H9 (cell line): Measurements from ENCODE around the gene SHTN1. TPM values are rescaled to one million over a fixed set of nuclear protein-coding genes. Genes with fewer than 3 reads are reported as not detected.

ENCODE experiments used
- DNase-seq: peaks from one replicate; pipeline ENCODE4 v3.0.0-alpha.2; 2017
- H2AFZ ChIP-seq: one replicate; pipeline ENCODE4 v1.6.1; 2013; ENCODE audit warnings: mild to moderate bottlenecking, low read length, control low read depth, moderate library complexity
- H2AK5ac ChIP-seq: 2 replicates; pipeline ENCODE4 v1.6.1; 2013; ENCODE audit warnings: low read length, control low read depth, mixed read lengths; ENCODE audit not compliant: insufficient read length
- H2BK120ac ChIP-seq: one replicate; pipeline ENCODE4 v1.6.1; 2013; ENCODE audit warnings: low read depth, mild to moderate bottlenecking, low read length, control low read depth, inconsistent platforms; ENCODE audit not compliant: poor library complexity, severe bottlenecking
- H2BK12ac ChIP-seq: 2 replicates; pipeline ENCODE4 v1.6.1; 2013; ENCODE audit warnings: low read length, control low read depth, mixed read lengths, low read depth; ENCODE audit not compliant: insufficient read length
- H2BK15ac ChIP-seq: 2 replicates; pipeline ENCODE4 v1.6.1; 2013; ENCODE audit warnings: low read depth, low read length, control low read depth
- H2BK20ac ChIP-seq: one replicate; pipeline ENCODE4 v1.6.1; 2013; ENCODE audit warnings: low read depth, mild to moderate bottlenecking, low read length, control low read depth, inconsistent platforms; ENCODE audit not compliant: poor library complexity, severe bottlenecking
- H2BK5ac ChIP-seq: 2 replicates; pipeline ENCODE4 v1.6.1; 2013; ENCODE audit warnings: low read length, control low read depth, mixed read lengths; ENCODE audit not compliant: insufficient read length
- H3K14ac ChIP-seq: 2 replicates; pipeline ENCODE4 v1.6.1; 2013; ENCODE audit warnings: low read length, control low read depth; ENCODE audit not compliant: insufficient read depth
- H3K18ac ChIP-seq: 2 replicates; pipeline ENCODE4 v1.6.1; 2013; ENCODE audit warnings: low read depth, mild to moderate bottlenecking, mixed read lengths, low read length, control low read depth; ENCODE audit not compliant: insufficient read length
- H3K23ac ChIP-seq: 2 replicates; pipeline ENCODE4 v1.6.1; 2013; ENCODE audit warnings: low read length, control low read depth, mixed read lengths, low read depth; ENCODE audit not compliant: insufficient read length
- H3K23me2 ChIP-seq: 2 replicates; pipeline ENCODE4 v1.6.1; 2013; ENCODE audit warnings: low read depth, mild to moderate bottlenecking, mixed read lengths, low read length, control low read depth; ENCODE audit not compliant: insufficient read length, poor library complexity, severe bottlenecking
- H3K27ac ChIP-seq: 2 replicates; pipeline ENCODE4 v1.5.1; 2013; ENCODE audit warnings: low read length, control low read depth, mixed read lengths, low read depth; ENCODE audit not compliant: insufficient read length
- H3K27me3 ChIP-seq: 2 replicates; pipeline ENCODE4 v1.6.1; 2013; ENCODE audit warnings: low read length, control low read depth, inconsistent platforms; ENCODE audit not compliant: insufficient read depth
- H3K4ac ChIP-seq: 2 replicates; pipeline ENCODE4 v1.6.1; 2013; ENCODE audit warnings: low read depth, mild to moderate bottlenecking, control low read depth, inconsistent platforms, low read length, moderate library complexity
- H3K4me1 ChIP-seq: 2 replicates; pipeline ENCODE4 v1.6.1; 2013; ENCODE audit warnings: low read length, control low read depth, inconsistent platforms; ENCODE audit not compliant: insufficient read depth
- H3K4me2 ChIP-seq: 2 replicates; pipeline ENCODE4 v1.6.1; 2013; ENCODE audit warnings: low read length, control low read depth, mixed read lengths; ENCODE audit not compliant: insufficient read length, insufficient read depth
- H3K56ac ChIP-seq: 2 replicates; pipeline ENCODE4 v1.6.1; 2013; ENCODE audit warnings: low read depth, mild to moderate bottlenecking, mixed read lengths, low read length, control low read depth; ENCODE audit not compliant: insufficient read length
- H3K79me1 ChIP-seq: 2 replicates; pipeline ENCODE4 v1.6.1; 2013; ENCODE audit warnings: low read depth, mild to moderate bottlenecking, moderate library complexity, low read length, control low read depth, inconsistent platforms; ENCODE audit not compliant: insufficient read depth, poor library complexity, severe bottlenecking
- H3K79me2 ChIP-seq: 2 replicates; pipeline ENCODE4 v1.6.1; 2013; ENCODE audit warnings: low read length, control low read depth, inconsistent platforms; ENCODE audit not compliant: insufficient read depth
- H3K9ac ChIP-seq: 2 replicates; pipeline ENCODE4 v1.6.1; 2013; ENCODE audit warnings: low read length, control low read depth, mixed read lengths; ENCODE audit not compliant: insufficient read length; ENCODE audit errors: extremely low read depth
- H3K9me3 ChIP-seq: one replicate; pipeline ENCODE4 v1.6.1; 2013; ENCODE audit warnings: low read depth, low read length, inconsistent platforms; ENCODE audit not compliant: control insufficient read depth
- H3T11ph ChIP-seq: one replicate; pipeline ENCODE4 v1.6.1; 2013; ENCODE audit warnings: mild to moderate bottlenecking, low read length, control low read depth, inconsistent platforms
- H4K20me1 ChIP-seq: one replicate; pipeline ENCODE4 v1.6.1; 2013; ENCODE audit not compliant: control insufficient read depth, insufficient read length, insufficient read depth
- H4K5ac ChIP-seq: 2 replicates; pipeline ENCODE4 v1.6.1; 2013; ENCODE audit warnings: low read depth, mild to moderate bottlenecking, mixed read lengths, low read length, control low read depth; ENCODE audit not compliant: insufficient read length
- H4K8ac ChIP-seq: replicated peaks from 2 replicates; pipeline ENCODE4 v1.6.1; 2013; ENCODE audit warnings: low read length, control low read depth, mixed read lengths, low read depth; ENCODE audit not compliant: insufficient read length
- H4K91ac ChIP-seq: 2 replicates; pipeline ENCODE4 v1.6.1; 2013; ENCODE audit warnings: low read depth, mild to moderate bottlenecking, moderate library complexity, mixed read lengths, low read length, control low read depth; ENCODE audit not compliant: insufficient read length
- H3K27ac Mint-ChIP-seq, 3 experiments: 2 replicates in 2 of 3; 3 replicates in 1 of 3; pipeline ENCODE4 v1.8.0; 2020 to 2021; ENCODE audit warnings: mixed read lengths in 3 of 3, mild to moderate bottlenecking in 1 of 3, moderate library complexity in 1 of 3
- H3K27me3 Mint-ChIP-seq: 2 replicates; pipeline ENCODE4 v1.8.0; 2021; ENCODE audit warnings: low read depth, mild to moderate bottlenecking, moderate library complexity, mixed read lengths
- H3K36me3 Mint-ChIP-seq, 3 experiments: 2 replicates in 2 of 3; 3 replicates in 1 of 3; pipeline ENCODE4 v1.8.0; 2020 to 2021; ENCODE audit warnings: low read depth in 3 of 3, mixed read lengths in 3 of 3; ENCODE audit not compliant: insufficient read depth in 1 of 3
- H3K4me1 Mint-ChIP-seq, 2 experiments: 2 replicates each; pipeline ENCODE4 v1.8.0; 2020; ENCODE audit warnings: mixed read lengths in 2 of 2
- H3K4me3 Mint-ChIP-seq, 2 experiments: 2 replicates in 1 of 2; 3 replicates in 1 of 2; pipeline ENCODE4 v1.8.0; 2020 to 2021; ENCODE audit warnings: mild to moderate bottlenecking in 2 of 2, mixed read lengths in 2 of 2, moderate library complexity in 1 of 2
- H3K9me3 Mint-ChIP-seq, 2 experiments: 2 replicates in 1 of 2; 3 replicates in 1 of 2; pipeline ENCODE4 v1.8.0; 2020; ENCODE audit warnings: mild to moderate bottlenecking in 2 of 2, mixed read lengths in 2 of 2, moderate library complexity in 1 of 2
- WGBS: extraction: QIAGEN DNeasy Blood & Tissue Kit; methylation state at CpG from one replicate; pipeline ENCODE4 v1.1.7; 2013; ENCODE audit warnings: missing lambda C conversion rate, low lambda C conversion rate, mixed read lengths; ENCODE audit not compliant: insufficient read length; ENCODE audit errors: extremely low coverage; 5-methylcytosine and 5-hydroxymethylcytosine counted together
- total RNA-seq: library from RNA; stranded (reverse); gene quantifications from 2 replicates; pipeline ENCODE4 v1.2.1, GENCODE V29; 2021
- TF ChIP-seq, protein P1 (sequence below): fragments of 200-600 bp; sonication (generic); conservative IDR thresholded peaks from 3 replicates; pipeline ENCODE4 v1.8.0; 2021; ENCODE audit warnings: antibody characterized with exemption, mild to moderate bottlenecking

The SHTN1 gene
- total RNA-seq, 1 experiment from 2014 or later: 22.1 TPM

GRCh38 chr10:116919164-116919563, 85.8 kb downstream of the SHTN1 start:
- Histone ChIP-seq H3K4me1 (no peaks in the 10 kb centered on the region), H4K20me1 (no peaks in the 10 kb centered on the region), H3K79me1 (no peaks in the 10 kb centered on the region), H3K14ac (no peak overlapping the region), H2BK12ac (no peak overlapping the region), H2BK20ac (no peak overlapping the region), H4K5ac (no peak overlapping the region), H2BK120ac (no peak overlapping the region), H2AFZ (no peak overlapping the region), H4K91ac (no peak overlapping the region), H3K9me3 (no peaks in the 10 kb centered on the region), H3K27ac (no peak overlapping the region), H4K8ac (no peak overlapping the region), H3K27me3 (no peaks in the 10 kb centered on the region), H3K79me2 (no peaks in the 10 kb centered on the region), H3K4ac (no peak overlapping the region), H2BK15ac (no peak overlapping the region), H3K18ac (no peak overlapping the region), H3K56ac (no peak overlapping the region), H3K4me2 (no peak overlapping the region), H2AK5ac (no peak overlapping the region), H2BK5ac (no peak overlapping the region), H3K23me2 (no peaks in the 10 kb centered on the region), H3T11ph (no peak overlapping the region), H3K9ac (no peak overlapping the region), H3K23ac (no peak overlapping the region)
- no peak overlapping the region for H3K27ac Mint-ChIP-seq
- no CpG with 5 or more reads among the region's 2 CpGs for WGBS
- TF ChIP-seq, protein P1, sequence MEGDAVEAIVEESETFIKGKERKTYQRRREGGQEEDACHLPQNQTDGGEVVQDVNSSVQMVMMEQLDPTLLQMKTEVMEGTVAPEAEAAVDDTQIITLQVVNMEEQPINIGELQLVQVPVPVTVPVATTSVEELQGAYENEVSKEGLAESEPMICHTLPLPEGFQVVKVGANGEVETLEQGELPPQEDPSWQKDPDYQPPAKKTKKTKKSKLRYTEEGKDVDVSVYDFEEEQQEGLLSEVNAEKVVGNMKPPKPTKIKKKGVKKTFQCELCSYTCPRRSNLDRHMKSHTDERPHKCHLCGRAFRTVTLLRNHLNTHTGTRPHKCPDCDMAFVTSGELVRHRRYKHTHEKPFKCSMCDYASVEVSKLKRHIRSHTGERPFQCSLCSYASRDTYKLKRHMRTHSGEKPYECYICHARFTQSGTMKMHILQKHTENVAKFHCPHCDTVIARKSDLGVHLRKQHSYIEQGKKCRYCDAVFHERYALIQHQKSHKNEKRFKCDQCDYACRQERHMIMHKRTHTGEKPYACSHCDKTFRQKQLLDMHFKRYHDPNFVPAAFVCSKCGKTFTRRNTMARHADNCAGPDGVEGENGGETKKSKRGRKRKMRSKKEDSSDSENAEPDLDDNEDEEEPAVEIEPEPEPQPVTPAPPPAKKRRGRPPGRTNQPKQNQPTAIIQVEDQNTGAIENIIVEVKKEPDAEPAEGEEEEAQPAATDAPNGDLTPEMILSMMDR: no peak
- H3K4me1 Mint-ChIP-seq: peaks cover 8 to 17% of the 10 kb centered on the region in 2 experiments
- no peak overlapping the region for H3K4me3 Mint-ChIP-seq
- no peaks in the 10 kb centered on the region for H3K9me3 Mint-ChIP-seq
- DNase-seq: no peak
- H3K36me3 Mint-ChIP-seq: peaks cover 6 to 30% (median 22%) of the 10 kb centered on the region in 3 experiments; a peak in 6 of 7 replicates
- no peaks in the 10 kb centered on the region for H3K27me3 Mint-ChIP-seq
